NCI-H774 (cell line): ENCODE data around the gene ESR2.
"Not testable (repeated sequence)": the region's sequence is repeated elsewhere in the genome, so short reads cannot be mapped to it uniquely, and the experiment has no call there.

Experiments used
- DNase-seq: peaks from one replicate; lab custom pipeline; 2025; lab: John Stamatoyannopoulos, UW

ESR2 gene

GRCh38 chr14:64081174-64081746, 212.9 kb downstream of the ESR2 start:
- no peak for DNase-seq

DNA sequence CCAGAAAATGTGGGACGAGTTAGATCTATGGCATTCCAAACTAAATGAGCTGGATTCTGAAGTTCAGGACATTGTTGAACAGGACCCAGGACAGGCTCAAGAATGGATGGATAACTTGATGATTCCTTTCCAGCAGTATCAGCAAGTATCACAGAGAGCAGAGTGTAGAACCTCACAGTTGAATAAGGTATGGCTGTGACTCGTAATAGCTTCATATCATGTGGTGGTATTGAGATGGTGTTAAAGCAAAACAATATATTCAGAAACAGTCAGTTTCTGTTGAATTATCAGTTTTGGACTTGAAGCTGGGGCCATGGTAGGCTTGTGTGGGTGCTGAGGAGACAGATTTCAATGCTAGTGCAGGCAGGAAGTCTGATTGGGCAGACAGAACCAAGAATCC, 213.7 kb downstream of the ESR2 start:
- no peak for DNase-seq

- no peak for DNase-seq
Measured at GRCh38 chr14:64075613-64076005, 218.6 kb downstream of the ESR2 start.

GRCh38 chr14:64074961-64075612, 219.1 kb downstream of the ESR2 start:
- DNase-seq = no peak

GRCh38 chr14:64069634-64070359, 224.4 kb downstream of the ESR2 start:
- no peak for DNase-seq

DNA sequence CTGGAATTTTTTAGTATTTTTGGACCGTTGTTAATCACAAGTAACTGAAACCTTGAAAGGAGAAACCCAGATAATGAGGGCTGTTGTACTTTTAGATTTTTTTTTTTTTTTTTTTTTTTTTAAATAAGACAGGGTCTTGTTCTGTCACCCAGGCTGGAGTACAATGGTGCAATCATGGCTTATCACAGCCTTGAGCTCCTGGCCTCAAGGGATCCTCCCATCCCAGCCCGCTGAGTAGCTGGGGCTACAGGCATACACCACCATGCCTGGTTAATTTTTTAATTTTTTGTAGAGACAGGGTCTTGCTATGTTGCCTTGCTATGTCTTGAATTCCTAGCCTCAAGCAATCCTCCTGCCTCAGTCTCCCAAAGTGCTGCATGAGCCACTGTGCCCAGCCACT, 229.7 kb downstream of the ESR2 start:
- DNase-seq = no peak

DNA sequence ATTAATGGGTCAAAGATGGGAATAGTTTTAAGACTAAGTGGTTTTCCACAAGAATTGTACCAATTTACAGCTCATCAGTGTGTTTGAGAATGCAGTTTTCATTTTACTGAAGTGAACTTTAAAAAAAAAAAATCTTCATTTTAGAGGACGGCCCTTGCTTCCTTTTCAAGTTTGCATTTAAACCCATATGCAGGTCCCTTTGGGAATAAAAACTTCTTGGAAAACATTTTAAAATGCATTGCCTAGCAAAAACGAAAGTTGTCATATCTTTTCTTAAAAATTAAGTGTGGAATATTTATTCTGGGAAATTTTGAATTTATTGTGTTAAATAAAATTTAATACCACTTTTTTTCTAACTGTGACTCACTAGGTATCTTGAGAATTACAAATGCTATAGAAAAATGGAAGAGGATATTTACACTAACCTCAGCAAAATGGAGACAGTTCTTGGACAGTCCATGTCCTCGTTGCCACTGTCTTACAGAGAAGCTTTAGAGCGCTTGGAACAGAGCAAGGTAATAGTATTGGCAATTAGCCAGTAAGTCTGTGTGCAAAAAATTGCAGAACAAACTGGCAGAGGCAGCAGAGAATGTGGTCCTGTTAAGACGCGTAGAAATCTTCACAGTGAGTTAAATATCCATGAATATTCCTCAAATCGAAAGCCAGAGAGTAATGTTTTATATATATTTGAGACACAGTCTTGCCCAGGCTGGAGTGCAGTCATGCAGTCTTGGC, 231.6 kb downstream of the ESR2 start:
- no peak for DNase-seq

DNA sequence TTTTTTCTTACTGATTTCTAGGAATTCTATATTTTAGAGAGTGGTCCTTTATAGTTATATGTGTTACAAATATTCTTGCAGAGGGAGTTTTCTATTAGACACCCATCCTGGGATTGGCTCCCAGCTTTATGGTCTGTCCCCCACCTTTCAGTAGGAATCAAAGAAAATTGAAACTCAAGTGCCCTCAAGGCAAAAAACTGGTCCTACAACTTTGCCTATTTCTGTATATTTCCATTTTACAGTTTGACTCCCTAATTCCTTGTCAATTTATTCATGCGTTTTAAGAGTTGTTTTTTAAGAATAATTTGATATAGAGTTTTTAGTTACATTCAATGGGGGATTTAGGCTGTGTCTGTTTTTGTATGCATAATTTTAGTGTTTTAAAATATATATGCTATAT, 232.5 kb downstream of the ESR2 start:
- DNase-seq = no peak

DNA sequence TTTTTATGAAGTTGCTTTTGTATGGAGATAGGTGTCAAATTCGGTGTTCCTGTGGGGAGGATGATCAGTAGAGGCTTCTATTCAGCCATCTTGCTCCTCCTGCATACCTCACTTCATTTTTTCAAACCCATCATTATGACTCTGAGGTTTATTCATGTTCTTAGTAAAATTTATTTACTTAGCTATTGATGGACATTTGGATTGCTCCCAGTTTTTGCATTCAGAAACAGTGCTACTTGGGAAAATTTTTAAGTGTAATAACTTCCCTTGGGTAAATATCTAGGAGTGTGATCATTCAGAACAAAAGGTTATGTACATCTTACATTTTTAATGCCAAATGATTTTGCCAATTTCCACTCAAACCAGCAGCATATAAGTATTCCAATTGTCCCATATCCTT, 233.1 kb downstream of the ESR2 start:
- no peak for DNase-seq

DNA sequence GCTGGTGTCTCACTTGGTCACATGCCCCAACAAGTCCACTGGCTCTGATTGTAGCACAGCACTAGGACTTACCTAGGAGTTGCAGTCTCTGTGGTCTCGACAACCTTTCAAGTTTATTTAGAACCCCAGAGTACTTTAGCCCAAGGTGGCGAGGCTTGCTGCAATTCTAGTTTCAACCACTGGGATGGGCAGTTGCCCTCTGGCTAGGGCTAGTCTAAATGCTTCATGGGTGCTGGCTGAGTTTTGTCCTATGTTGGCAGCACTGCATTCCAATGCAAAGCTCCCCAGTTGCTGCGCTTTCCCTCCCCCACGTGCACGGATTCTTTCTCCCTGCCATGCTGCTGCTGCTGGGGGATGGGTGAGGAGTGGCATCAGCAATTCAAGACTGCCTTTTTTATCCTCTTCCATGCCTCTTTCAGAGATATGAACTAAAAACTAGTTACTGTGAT, 233.5 kb downstream of the ESR2 start:
- no peak for DNase-seq

DNA sequence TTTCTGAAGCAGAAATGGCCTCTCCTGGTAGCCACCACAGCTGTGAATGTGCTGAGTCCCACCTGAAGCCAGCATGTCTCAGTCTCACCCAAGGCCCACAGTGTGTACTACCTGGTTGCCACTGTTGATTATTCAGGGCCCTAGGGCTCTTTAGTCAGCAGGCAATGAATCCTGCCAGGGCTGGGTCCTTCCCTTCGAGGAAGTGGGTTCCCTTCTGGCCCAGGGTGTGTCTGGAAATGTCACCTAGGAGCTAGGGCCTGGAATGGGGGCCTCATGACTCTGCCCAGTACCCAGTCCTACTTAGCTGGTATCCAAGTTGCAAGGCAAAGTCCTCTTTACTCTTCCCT, 234.0 kb downstream of the ESR2 start:
- no peak for DNase-seq

GRCh38 chr14:64059454-64060198, 234.5 kb downstream of the ESR2 start:
- no peak for DNase-seq

DNA sequence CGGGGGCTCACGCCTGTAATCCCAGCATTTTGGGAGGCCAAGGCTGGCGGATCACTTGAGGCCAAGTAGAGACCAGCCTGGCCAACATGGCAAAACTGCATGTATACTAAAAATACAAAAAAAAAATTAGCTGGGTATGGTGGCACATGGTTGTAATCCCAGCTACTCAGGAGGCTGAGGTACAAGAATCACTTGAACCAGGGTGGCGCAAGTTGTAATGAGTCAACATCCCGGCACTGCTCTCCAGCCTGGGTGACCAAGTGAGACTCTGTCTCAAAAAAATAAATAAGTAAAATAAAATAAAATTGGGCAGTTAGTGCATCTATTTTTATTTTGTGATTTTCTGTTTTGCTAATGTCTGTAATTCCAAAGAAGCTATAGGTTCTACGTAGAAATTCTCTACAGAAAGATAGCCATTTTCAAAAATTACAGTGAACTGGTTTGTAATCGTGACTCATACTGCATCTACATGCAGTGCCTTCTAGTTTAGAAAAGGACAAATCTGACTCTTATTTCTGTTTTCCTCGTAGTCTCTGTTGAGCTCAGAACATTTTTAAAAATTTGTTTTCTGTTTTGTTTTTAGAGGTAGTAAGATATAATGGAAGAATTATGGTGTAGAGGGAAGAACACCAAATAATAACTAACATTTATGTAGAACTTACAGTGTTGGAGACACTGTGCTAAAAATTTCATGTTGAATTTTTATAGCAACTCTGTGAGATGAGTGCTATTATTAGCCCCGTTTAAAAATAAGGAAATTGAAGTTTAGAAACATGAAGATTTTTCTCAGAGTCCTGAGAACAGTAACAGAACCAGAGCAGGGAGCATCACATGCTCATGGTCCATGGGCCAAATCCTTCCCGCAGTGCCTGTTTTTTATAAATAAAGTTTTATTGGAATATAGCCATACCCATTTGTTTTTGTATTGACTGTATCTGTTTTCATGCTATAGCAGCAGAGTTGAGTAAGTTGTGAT, 240.2 kb downstream of the ESR2 start:
- no peak for DNase-seq

DNA sequence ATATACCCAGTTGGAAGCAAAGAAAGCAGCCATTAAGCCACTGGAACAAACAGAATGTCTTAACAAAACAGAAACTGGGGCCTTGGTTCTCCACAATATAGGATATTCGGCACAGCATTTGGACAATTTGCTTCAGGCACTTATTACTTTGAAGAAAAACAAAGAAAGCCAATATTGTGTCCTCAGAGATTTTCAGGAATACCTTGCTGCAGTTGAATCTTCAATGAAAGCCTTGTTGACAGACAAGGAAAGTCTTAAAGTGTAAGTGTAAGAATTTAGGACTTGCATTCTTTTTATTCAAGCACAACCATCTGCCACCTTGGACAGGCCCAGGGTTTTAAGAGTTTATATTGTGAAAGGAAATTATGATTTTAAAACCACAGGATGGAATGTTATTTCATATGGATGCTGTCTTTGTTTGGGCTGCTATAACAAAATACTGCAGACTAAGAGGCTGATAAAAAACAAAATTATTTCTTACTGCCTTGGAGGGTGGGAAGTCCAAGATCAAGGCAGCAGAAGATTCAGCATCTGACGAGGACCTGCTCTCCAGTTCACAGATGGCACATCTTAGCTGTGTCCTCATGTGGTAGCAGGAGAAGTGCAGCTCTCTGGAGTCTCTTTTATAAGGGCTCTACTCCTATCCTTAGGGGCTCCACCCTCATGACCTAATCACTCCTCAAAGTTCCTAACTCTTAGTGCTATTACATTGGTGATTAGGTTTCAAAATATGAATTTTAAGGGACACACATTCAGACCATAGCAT, 244.4 kb downstream of the ESR2 start:
- no peak for DNase-seq

- DNase-seq = no peak
Measured at GRCh38 chr14:64045091-64045490, 249.1 kb downstream of the ESR2 start.

DNA sequence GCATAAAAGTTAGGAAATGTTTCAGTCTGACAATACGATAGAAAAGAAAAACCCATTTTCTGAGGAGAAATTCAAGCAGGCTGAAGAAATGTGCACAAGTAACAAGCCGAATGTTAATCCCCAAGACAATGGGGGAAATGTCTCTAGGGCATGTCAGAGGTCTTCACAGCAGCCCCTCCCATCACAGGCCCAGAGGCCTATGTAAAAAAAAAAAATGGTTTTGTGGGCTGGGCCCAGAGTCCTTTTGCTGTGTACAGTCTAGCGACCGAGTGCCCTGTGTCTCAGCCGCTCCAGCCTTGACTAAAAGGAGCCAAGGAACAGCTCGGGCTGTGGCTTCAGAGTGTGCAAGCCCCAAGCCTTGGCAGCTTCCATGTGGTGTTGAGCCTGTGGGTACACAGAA, 250.9 kb downstream of the ESR2 start:
- DNase-seq = not testable (repeated sequence)

DNA sequence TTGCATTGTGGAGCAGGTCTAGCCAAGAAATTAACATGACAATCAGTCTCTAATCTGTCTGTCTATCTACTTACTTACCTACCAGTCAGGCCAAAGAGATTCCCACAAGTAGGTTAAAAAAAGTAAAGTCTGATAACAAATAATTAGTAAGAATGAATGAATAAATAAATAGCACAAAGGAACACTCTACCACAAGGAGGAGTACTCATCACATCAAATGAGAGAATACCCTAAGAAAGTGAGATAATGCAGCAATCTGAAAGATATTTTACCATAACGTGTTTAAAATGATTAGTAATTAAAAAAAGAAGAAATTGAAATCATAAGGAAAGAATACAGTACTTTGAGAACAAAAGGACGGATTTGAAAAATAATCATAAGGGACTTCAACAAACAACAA, 254.1 kb downstream of the ESR2 start:
- DNase-seq = no peak

DNA sequence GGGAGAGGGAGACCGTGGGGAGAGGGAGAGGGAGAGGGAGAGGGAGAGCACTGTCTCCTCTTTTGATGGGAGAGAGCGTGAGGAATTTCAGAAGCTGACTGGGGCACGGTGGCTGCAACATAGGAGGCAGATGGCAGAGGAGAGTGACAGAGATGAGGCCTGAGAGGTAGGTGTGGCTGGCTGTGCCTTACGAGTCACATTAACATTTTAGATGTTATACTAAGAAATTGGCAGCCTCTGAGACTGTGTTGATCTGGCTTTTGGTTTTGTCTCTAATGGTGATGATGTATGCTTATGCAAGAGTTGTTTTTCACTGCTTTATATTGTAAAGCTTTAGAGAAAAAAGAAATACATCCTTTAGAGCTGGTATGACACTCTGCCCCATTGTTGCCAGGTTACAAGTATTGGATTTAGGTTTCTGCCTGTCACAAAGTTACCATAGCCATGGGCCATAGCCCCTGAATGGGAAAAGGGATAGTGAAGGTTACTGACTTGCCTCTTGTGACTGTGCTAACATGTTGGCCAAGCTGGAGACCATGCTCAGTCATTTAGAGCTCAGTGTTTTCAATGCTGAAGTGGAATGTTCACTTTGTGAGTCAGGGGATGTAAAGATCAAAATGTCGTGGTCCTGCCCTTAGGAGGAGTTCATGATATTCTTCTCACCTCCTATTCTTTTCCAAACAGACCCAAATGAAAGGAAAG, 255.2 kb downstream of the ESR2 start:
- DNase-seq = no peak
